H1 (cell line): ENCODE results near the gene GREM2. TPM values are rescaled to one million over a fixed set of nuclear protein-coding genes. Genes with fewer than 3 reads are reported as not detected.

ENCODE experiments used
- CTCF ChIA-PET: fragments of 300-600 bp; sonication (Branson Sonifier 250); formaldehyde crosslinking; loops from one replicate; lab custom pipeline; 2021; ENCODE audit not compliant: partially characterized antibody; lab: Charles Lee
- POLR2A ChIA-PET: fragments of 300-600 bp; sonication (Branson Sonifier 250); formaldehyde crosslinking; loops from one replicate; lab custom pipeline; 2021; ENCODE audit warnings: inconsistent platforms; ENCODE audit not compliant: partially characterized antibody; lab: Charles Lee
- DNase-seq, 2 experiments: peaks; one replicate each; pipeline versions ENCODE4 v3.0.0 to v3.0.0-alpha.2; 2010 to 2022; ENCODE audit warnings: low spot score in 2 of 2, low read depth in 1 of 2, mixed read lengths in 1 of 2
- FAIRE-seq: peaks from 2 replicates; lab custom pipeline; 2011; peaks lifted over from hg19 to GRCh38; lab: Jason Lieb, UNC
- H2AFZ ChIP-seq: 2 replicates; pipeline ENCODE4 v1.8.1; 2012; ENCODE audit warnings: low read length, inconsistent platforms
- H2AK5ac ChIP-seq: 2 replicates; pipeline ENCODE4 v1.6.1; 2013; ENCODE audit warnings: low read depth, low read length
- H2BK120ac ChIP-seq: replicated peaks from 2 replicates; pipeline ENCODE3; 2013; ENCODE audit warnings: low read depth, low read length, inconsistent platforms
- H2BK12ac ChIP-seq: 2 replicates; pipeline ENCODE4 v1.6.1; 2013; ENCODE audit warnings: low read depth, low read length
- H2BK15ac ChIP-seq: 2 replicates; pipeline ENCODE4 v1.6.1; 2013; ENCODE audit warnings: low read length
- H2BK20ac ChIP-seq: 2 replicates; pipeline ENCODE4 v1.6.1; 2013; ENCODE audit warnings: low read length
- H2BK5ac ChIP-seq: 2 replicates; pipeline ENCODE4 v1.6.1; 2013; ENCODE audit warnings: low read depth, low read length
- H3K14ac ChIP-seq: 2 replicates; pipeline ENCODE4 v1.6.1; 2013; ENCODE audit warnings: inconsistent platforms; ENCODE audit not compliant: insufficient read length
- H3K18ac ChIP-seq: 2 replicates; pipeline ENCODE4 v1.6.1; 2013; ENCODE audit warnings: low read length; ENCODE audit errors: extremely low read depth
- H3K23ac ChIP-seq: 2 replicates; pipeline ENCODE4 v1.6.1; 2013; ENCODE audit warnings: inconsistent platforms; ENCODE audit not compliant: insufficient read length
- H3K23me2 ChIP-seq: 2 replicates; pipeline ENCODE4 v1.6.1; 2013; ENCODE audit warnings: low read depth, low read length
- H3K27ac ChIP-seq: 2 replicates; pipeline ENCODE4 v1.6.1; 2011; ENCODE audit warnings: low read depth, low read length, inconsistent platforms
- H3K27me3 ChIP-seq, 4 experiments: replicated peaks in 1 of 4; 1 replicate in 1 of 4; 2 replicates in 3 of 4; pipeline versions ENCODE4 v1.6.1 to v1.8.1; 2011 to 2013; ENCODE audit warnings: low read length in 3 of 4, mild to moderate bottlenecking in 3 of 4, inconsistent platforms in 2 of 4, mixed read lengths in 2 of 4, moderate library complexity in 1 of 4; ENCODE audit not compliant: control insufficient read depth in 3 of 4, insufficient read depth in 3 of 4; ENCODE audit errors: extremely low read depth in 1 of 4
- H3K36me3 ChIP-seq, 4 experiments: 2 replicates each; pipeline versions ENCODE4 v1.6.1 to v1.8.1; 2011 to 2013; ENCODE audit warnings: mild to moderate bottlenecking in 4 of 4, low read length in 3 of 4, moderate library complexity in 2 of 4, control low read depth in 1 of 4, inconsistent platforms in 1 of 4; ENCODE audit not compliant: insufficient read depth in 4 of 4, control insufficient read depth in 2 of 4
- H3K4ac ChIP-seq: replicated peaks from 2 replicates; pipeline ENCODE3; 2013; ENCODE audit warnings: low read length, low read depth, mixed read lengths, inconsistent platforms; ENCODE audit not compliant: insufficient read length
- H3K4me1 ChIP-seq, 4 experiments: replicated peaks in 1 of 4; 1 replicate in 1 of 4; 2 replicates in 3 of 4; pipeline versions ENCODE4 v1.6.1 to v1.8.1; 2011 to 2013; ENCODE audit warnings: low read length in 3 of 4, inconsistent platforms in 2 of 4, mixed read lengths in 1 of 4; ENCODE audit not compliant: insufficient read depth in 4 of 4, control insufficient read depth in 3 of 4
- H3K4me2 ChIP-seq, 2 experiments: 2 replicates each; pipeline versions ENCODE4 v1.6.1 to v1.8.1; 2011 to 2013; ENCODE audit warnings: low read depth in 2 of 2, low read length in 2 of 2, control low read depth in 1 of 2, inconsistent platforms in 1 of 2, mild to moderate bottlenecking in 1 of 2; ENCODE audit not compliant: insufficient read depth in 1 of 2
- H3K4me3 ChIP-seq, 4 experiments: fragments of 200-600, 300-600 bp in 1 of 4; sonication (generic), shearing (Covaris generic), sonication (Bioruptor Twin) in 1 of 4; 2 replicates each; pipeline versions ENCODE4 v1.5.1 to v1.8.1; 2011 to 2016; ENCODE audit warnings: low read length in 4 of 4, low read depth in 3 of 4, control low read depth in 2 of 4, inconsistent platforms in 2 of 4, mild to moderate bottlenecking in 2 of 4, mixed read lengths in 1 of 4, moderate library complexity in 1 of 4; ENCODE audit not compliant: insufficient read depth in 2 of 4; ENCODE audit errors: extremely low read depth in 1 of 4
- H3K56ac ChIP-seq: replicated peaks from 2 replicates; pipeline ENCODE3; 2013; ENCODE audit warnings: low read depth, mild to moderate bottlenecking, mixed read lengths, low read length, inconsistent platforms; ENCODE audit not compliant: insufficient read length
- H3K79me1 ChIP-seq: 2 replicates; pipeline ENCODE4 v1.6.1; 2013; ENCODE audit warnings: low read depth, low read length, control low read depth
- H3K79me2 ChIP-seq, 2 experiments: 2 replicates each; pipeline versions ENCODE4 v1.6.1 to v1.8.1; 2012 to 2013; ENCODE audit warnings: low read length in 2 of 2, mild to moderate bottlenecking in 2 of 2, inconsistent platforms in 1 of 2; ENCODE audit not compliant: insufficient read depth in 2 of 2, control insufficient read depth in 1 of 2
- H3K9ac ChIP-seq, 4 experiments: replicated peaks in 1 of 4; 1 replicate in 1 of 4; 2 replicates in 3 of 4; pipeline versions ENCODE4 v1.6.1 to v1.8.1; 2011 to 2013; ENCODE audit warnings: low read depth in 3 of 4, low read length in 3 of 4, control low read depth in 2 of 4, mild to moderate bottlenecking in 2 of 4, moderate library complexity in 2 of 4, inconsistent platforms in 1 of 4; ENCODE audit errors: extremely low read depth in 1 of 4
- H3K9me3 ChIP-seq, 2 experiments: 2 replicates each; pipeline versions ENCODE4 v1.6.1 to v1.8.1; 2012 to 2013; ENCODE audit warnings: mild to moderate bottlenecking in 2 of 2, moderate library complexity in 2 of 2, control low read depth in 1 of 2, inconsistent platforms in 1 of 2, low read depth in 1 of 2, low read length in 1 of 2, mixed read lengths in 1 of 2; ENCODE audit not compliant: insufficient read depth in 2 of 2
- H4K20me1 ChIP-seq, 2 experiments: replicated peaks in 1 of 2; 2 replicates each; pipeline versions ENCODE3 to v1.8.1; 2011 to 2013; ENCODE audit warnings: inconsistent platforms in 2 of 2, low read length in 2 of 2, mild to moderate bottlenecking in 1 of 2; ENCODE audit not compliant: insufficient read depth in 2 of 2, control insufficient read depth in 1 of 2
- H4K5ac ChIP-seq: 2 replicates; pipeline ENCODE4 v1.6.1; 2013; ENCODE audit warnings: low read length, low read depth, mixed read lengths, inconsistent platforms; ENCODE audit not compliant: insufficient read length
- H4K8ac ChIP-seq: 2 replicates; pipeline ENCODE4 v1.8.0; 2013; ENCODE audit warnings: mild to moderate bottlenecking, moderate library complexity, low read length, inconsistent platforms; ENCODE audit not compliant: insufficient read depth; ENCODE audit errors: extremely low read depth
- H4K91ac ChIP-seq: replicated peaks from 2 replicates; pipeline ENCODE3; 2013; ENCODE audit warnings: low read length, mixed read lengths, inconsistent platforms; ENCODE audit not compliant: insufficient read length
- ASH2L ChIP-seq: fragments of 200-600, 300-600 bp; sonication (generic); IDR thresholded peaks from one replicate; pipeline ENCODE4 v1.7.1; 2017; ENCODE audit warnings: low read length
- CBX8 ChIP-seq: fragments of 300-800, 300-1000 bp; sonication (generic); IDR thresholded peaks from 2 replicates; pipeline ENCODE4 v1.7.1; 2016; ENCODE audit warnings: low read depth, low read length, borderline replicate concordance
- CTBP2 ChIP-seq: IDR thresholded peaks from 2 replicates; pipeline ENCODE4 v1.7.0; 2011; ENCODE audit warnings: borderline replicate concordance, mild to moderate bottlenecking, moderate library complexity, mixed read lengths, low read length; ENCODE audit not compliant: insufficient read depth, insufficient read length
- GABPA ChIP-seq: IDR thresholded peaks from 2 replicates; pipeline ENCODE4 v1.6.1; 2011; ENCODE audit warnings: mild to moderate bottlenecking, low read length, moderate library complexity, borderline replicate concordance; ENCODE audit not compliant: insufficient read depth
- KDM5A ChIP-seq: fragments of 200-600 bp; IDR thresholded peaks from 2 replicates; pipeline ENCODE4 v1.7.1; 2012; ENCODE audit warnings: mild to moderate bottlenecking, low read length, inconsistent platforms, mixed read lengths
- RXRA ChIP-seq: IDR thresholded peaks from 2 replicates; pipeline ENCODE4 v1.6.1; 2011; ENCODE audit warnings: low read depth, mild to moderate bottlenecking, low read length, moderate library complexity; ENCODE audit not compliant: insufficient read depth
- SP4 ChIP-seq: IDR thresholded peaks from 2 replicates; pipeline ENCODE4 v1.6.1; 2012; ENCODE audit warnings: low read length, inconsistent platforms
- TAF1 ChIP-seq: IDR thresholded peaks from 2 replicates; pipeline ENCODE4 v1.6.1; 2011; ENCODE audit warnings: mild to moderate bottlenecking, low read depth, low read length
- TCF12 ChIP-seq: IDR thresholded peaks from 2 replicates; pipeline ENCODE4 v1.6.1; 2011; ENCODE audit warnings: low read depth, mild to moderate bottlenecking, low read length
- WGBS, 2 experiments: shearing (Covaris generic) in 1 of 2; methylation state at CpG; one replicate each; pipeline versions ENCODE4 v1.1.6 to v1.1.7; 2013 to 2015; ENCODE audit warnings: low lambda C conversion rate in 2 of 2, mixed read lengths in 2 of 2, inconsistent platforms in 1 of 2, low coverage in 1 of 2, missing lambda C conversion rate in 1 of 2; ENCODE audit not compliant: insufficient replicate concordance in 2 of 2, insufficient coverage in 1 of 2, insufficient read length in 1 of 2; ENCODE audit errors: extremely low coverage in 1 of 2, missing lambda C conversion rate in 1 of 2; 5-methylcytosine and 5-hydroxymethylcytosine counted together
- polyA plus RNA-seq, 7 experiments: library from polyadenylated mRNA; depleted of rRNA in 3 of 7; stranded (reverse) in 5 of 7; unstranded in 2 of 7; fragments of >200 nt in 5 of 7; fragments of 200-250 nt in 2 of 7; gene quantifications; 1 replicate in 5 of 7; 2 replicates in 1 of 7; 4 replicates in 1 of 7; pipeline versions ENCODE4 v1.2.1 to v1.2.3, GENCODE V29; 2011 to 2013; ENCODE audit warnings: missing spikeins in 2 of 7, mixed read lengths in 2 of 7
- total RNA-seq: library from RNA; stranded (reverse); fragmentation: NEBNext Ultra II Directional; extraction: Animal tissue kit (Norgen Biotek cat#: 25700); gene quantifications from 2 replicates; pipeline ENCODE4 v1.2.1, GENCODE V29; 2021
- TF ChIP-seq, protein P1 (sequence below): IDR thresholded peaks from 2 replicates; pipeline ENCODE4 v1.6.1; 2011; ENCODE audit warnings: low read depth, mild to moderate bottlenecking, low read length; ENCODE audit not compliant: insufficient read depth

The GREM2 gene
- total and polyA plus RNA-seq, 2 of the 8 experiments (the other 6 are each of a cell fraction or from before 2014, with no cell fraction given), result 0.05 TPM; not detected in 1

DNA sequence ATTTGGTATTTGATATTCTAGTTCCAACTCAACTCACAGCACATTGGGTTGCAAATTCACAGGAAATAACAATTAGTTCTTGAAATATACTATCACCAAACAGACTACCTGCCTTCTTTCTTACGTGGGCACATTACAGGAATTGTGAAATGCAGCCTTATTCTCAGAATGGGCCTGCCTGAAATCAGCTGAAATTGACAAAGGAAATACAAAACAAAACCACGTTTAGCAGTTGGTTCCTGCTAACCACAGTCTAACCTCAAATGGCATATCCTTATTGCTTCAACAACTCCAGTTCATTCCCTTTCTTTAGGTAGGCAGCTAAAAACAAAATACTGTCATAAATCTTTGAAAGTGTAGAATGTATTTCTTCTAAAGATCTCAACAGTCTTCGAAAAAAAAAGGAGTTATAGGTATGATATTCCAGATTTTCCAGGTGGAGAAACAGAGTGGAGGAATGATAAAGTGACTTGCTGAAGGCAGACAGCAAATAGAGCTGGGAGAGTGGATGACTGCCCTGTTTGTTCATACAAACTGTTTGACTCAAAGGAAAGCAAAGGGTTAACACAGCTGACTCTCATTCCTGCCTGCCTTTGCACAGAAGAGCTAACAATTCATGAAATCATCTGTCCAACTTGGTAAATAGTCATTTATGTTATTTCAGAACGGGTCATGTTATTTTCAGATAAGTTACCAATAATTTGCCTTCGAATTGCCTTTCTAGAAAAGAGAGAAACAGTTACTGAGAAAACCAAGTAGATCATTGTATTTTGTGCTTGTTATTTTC is 1.6 kb upstream of the GREM2 start:
- no peak overlapping the region for H2BK5ac ChIP-seq
- H3K56ac ChIP-seq, result no peak overlapping the region
- H2BK20ac ChIP-seq, result no peak overlapping the region
- no peak overlapping the region for H3K4ac ChIP-seq
- H3K23me2 ChIP-seq, result peaks cover 5% of the 10 kb centered on the region; the same call in 1 of the 2 replicates
- no peak overlapping the region for H3K14ac ChIP-seq
- no peak overlapping the region for H2AK5ac ChIP-seq
- H4K20me1 ChIP-seq, result no peaks in the 10 kb centered on the region
- no peak for TF ChIP-seq RXRA
- TF ChIP-seq KDM5A, result no peak
- TF ChIP-seq SP4, result no peak
- no peak for TF ChIP-seq CTBP2
- TF ChIP-seq, protein P1, sequence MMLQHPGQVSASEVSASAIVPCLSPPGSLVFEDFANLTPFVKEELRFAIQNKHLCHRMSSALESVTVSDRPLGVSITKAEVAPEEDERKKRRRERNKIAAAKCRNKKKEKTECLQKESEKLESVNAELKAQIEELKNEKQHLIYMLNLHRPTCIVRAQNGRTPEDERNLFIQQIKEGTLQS, result no peak
- no peak for TF ChIP-seq TAF1
- no peak for TF ChIP-seq ASH2L
- TF ChIP-seq TCF12, result no peak
- TF ChIP-seq CBX8, result no peak
- no peak for TF ChIP-seq GABPA
- DNase-seq (no peak), FAIRE-seq (no peak)
- no peak overlapping the region for H3K23ac ChIP-seq
- H3K9ac ChIP-seq, result no peak overlapping the region
- H3K4me2 ChIP-seq, result no peak overlapping the region
- peaks cover 0 to 13% (median 4%) of the 10 kb centered on the region in 4 experiments; a peak in 4 of 7 replicates for H3K4me1 ChIP-seq
- no peak overlapping the region for H2BK15ac ChIP-seq
- H3K79me2 ChIP-seq, result no peaks in the 10 kb centered on the region
- no peak overlapping the region for H2BK12ac ChIP-seq
- no peak overlapping the region for H3K27ac ChIP-seq
- WGBS, 2 experiments, result 62% methylated on average over 5 of the region's 5 CpGs; no CpG with 5 or more reads in 1 of the 2 experiments
- H3K18ac ChIP-seq, result no peak overlapping the region
- POLR2A ChIA-PET, result no interaction called here
- no peaks in the 10 kb centered on the region for H3K9me3 ChIP-seq
- H3K36me3 ChIP-seq, result no peaks in the 10 kb centered on the region
- H4K5ac ChIP-seq, result no peak overlapping the region
- no peaks in the 10 kb centered on the region for H3K79me1 ChIP-seq
- peaks cover 0 to 13% (median 5%) of the 10 kb centered on the region in 4 experiments; a peak in 4 of 7 replicates for H3K27me3 ChIP-seq
- no peak overlapping the region for H4K91ac ChIP-seq
- CTCF ChIA-PET, result interaction anchor here (0.6 to 1.9 kb wide), 5 partner anchors 9 to 610 kb away, joined by 3 to 11 read pairs (median 3); no protein-coding TSS in a partner anchor
- H2AFZ ChIP-seq, result no peak overlapping the region
- no peak overlapping the region for H3K4me3 ChIP-seq
- no peak overlapping the region for H2BK120ac ChIP-seq
- no peak overlapping the region for H4K8ac ChIP-seq
